ENCODE measurements around the gene SMC6.

SMC6 gene

DNA sequence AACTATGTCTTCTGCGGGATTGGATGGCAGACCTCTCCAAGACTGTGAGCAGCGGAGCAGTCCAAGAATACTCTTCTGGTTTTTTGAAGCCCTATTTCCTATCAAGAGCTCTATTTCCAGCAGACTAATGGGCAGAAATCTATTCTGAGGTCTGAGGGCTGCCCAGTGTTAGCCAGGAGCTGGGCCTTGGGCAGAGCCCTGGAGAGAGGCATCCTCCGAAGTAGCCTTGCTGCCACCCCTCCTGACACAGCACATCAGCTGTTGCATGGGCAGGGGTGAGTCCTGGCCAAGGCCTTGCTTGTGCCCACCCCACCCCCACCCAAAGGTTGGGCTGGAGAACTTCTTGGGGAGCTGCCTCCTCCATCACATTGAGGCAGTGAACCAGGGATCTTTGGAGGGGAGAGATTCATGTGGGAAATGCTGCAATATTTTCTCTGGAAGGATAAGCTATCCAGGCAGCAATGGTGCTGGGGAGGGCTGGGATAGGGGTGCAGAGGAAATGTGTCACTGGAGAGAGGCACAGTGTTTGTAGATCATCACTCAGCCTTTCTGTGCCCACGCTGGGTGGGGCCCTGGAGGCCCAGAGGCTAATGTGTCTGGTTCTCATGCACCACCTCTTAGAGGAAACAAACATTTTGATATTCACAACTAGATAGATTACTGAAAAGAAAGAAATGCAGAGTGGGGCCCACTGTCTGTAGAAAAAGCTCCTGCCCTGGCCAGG, 108.5 kb downstream of the SMC6 start:
- TF ChIP-seq, protein P1, sequence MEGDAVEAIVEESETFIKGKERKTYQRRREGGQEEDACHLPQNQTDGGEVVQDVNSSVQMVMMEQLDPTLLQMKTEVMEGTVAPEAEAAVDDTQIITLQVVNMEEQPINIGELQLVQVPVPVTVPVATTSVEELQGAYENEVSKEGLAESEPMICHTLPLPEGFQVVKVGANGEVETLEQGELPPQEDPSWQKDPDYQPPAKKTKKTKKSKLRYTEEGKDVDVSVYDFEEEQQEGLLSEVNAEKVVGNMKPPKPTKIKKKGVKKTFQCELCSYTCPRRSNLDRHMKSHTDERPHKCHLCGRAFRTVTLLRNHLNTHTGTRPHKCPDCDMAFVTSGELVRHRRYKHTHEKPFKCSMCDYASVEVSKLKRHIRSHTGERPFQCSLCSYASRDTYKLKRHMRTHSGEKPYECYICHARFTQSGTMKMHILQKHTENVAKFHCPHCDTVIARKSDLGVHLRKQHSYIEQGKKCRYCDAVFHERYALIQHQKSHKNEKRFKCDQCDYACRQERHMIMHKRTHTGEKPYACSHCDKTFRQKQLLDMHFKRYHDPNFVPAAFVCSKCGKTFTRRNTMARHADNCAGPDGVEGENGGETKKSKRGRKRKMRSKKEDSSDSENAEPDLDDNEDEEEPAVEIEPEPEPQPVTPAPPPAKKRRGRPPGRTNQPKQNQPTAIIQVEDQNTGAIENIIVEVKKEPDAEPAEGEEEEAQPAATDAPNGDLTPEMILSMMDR (conservative IDR thresholded peaks at IDR 0.05; ENCODE audit: low read length) = no peak

DNA sequence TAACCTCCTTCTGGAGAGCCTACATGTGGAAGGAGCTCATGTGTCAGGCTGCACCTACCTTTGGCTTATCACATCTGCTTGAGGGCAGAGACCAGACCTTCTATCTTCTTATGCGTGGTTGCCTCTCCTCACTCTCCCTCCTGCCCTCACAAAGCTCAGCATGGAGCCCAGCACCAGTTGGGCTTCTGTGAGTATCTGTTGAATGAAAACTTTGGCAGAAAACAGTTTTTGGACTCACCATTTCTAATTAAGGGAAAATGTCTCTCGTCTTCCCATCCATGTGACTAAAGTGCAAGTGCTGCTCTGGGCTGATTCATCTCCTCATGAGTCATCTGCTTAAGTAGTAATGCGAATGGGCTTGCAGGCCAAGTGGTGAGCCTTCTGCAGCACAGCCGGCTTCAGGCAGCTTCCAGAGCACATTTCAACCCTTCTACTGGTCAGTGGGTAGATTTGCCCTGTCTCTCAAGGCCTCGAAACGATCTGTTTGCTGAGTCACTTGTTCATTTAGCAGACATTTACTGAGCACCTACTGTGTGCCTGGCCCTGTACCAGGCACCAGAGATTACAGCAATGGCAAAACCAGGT, 110.5 kb downstream of the SMC6 start:
- H3K4me3 ChIP-seq (ENCODE audit: low read length) = no peak overlapping the region
- TF ChIP-seq, protein P1 (conservative IDR thresholded peaks at IDR 0.05; ENCODE audit: low read length) = 0 out of 2 replicates have a peak, but pooled peaks have one; percentile 7
- DNase-seq (ENCODE audit: low read depth) = peak; percentile 94

More for the DNA sequence above, 108.5 kb downstream of the SMC6 start:
- peak; percentile 22 for DNase-seq (ENCODE audit: low read depth)
- no peak overlapping the region for H3K4me3 ChIP-seq (ENCODE audit: low read length)

DNA sequence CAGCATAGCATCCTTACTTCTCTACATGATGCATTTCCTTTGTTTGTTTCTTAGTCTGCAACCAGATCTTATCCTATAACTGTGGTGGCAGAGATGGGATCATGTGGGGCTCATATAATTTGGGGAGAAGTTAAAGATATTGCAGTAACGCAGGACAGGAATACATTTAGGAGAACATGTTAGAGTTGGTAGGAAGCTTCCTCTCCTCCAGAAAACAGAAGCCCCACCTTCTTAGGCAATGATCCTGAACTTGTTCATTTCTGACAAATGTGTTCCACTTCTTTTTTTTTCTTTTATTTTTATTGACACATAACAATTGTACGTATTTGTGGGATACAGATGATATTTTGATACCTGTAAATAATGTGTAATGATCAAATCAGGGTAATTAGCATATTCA, 113.2 kb downstream of the SMC6 start:
- no peak for DNase-seq (ENCODE audit: low read depth)
- H3K4me3 ChIP-seq (ENCODE audit: low read length) = no peak overlapping the region
- TF ChIP-seq, protein P1 (conservative IDR thresholded peaks at IDR 0.05; ENCODE audit: low read length) = no peak

DNA sequence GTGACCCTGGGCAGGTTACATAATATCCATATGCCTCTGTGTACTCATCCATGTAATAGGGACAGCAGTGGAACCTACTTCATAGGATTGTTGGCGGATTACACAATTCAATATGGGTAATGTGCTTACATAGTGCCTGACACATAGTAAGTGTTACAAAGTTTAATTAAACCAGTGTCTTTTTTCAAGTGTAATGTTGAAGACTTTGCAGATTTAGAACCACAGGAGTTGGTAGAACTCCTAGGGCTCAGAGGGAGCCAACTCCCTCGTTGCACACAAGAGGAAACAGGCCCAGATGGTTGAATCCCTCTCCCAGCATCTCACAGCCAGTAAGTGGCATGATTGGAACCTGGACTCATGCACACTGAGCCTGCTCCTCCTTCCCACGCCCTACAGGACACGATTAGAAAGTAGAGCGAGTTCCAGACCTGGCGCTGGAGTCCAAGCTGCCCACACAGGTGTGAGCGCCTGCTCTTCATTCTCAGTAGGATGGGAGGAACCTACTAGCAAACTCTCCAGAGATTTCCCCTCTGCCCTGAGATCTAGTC, 115.3 kb downstream of the SMC6 start:
- no peak for DNase-seq (ENCODE audit: low read depth)
- TF ChIP-seq, protein P1 (conservative IDR thresholded peaks at IDR 0.05; ENCODE audit: low read length) = no peak
- H3K4me3 ChIP-seq (ENCODE audit: low read length) = no peak overlapping the region

DNA sequence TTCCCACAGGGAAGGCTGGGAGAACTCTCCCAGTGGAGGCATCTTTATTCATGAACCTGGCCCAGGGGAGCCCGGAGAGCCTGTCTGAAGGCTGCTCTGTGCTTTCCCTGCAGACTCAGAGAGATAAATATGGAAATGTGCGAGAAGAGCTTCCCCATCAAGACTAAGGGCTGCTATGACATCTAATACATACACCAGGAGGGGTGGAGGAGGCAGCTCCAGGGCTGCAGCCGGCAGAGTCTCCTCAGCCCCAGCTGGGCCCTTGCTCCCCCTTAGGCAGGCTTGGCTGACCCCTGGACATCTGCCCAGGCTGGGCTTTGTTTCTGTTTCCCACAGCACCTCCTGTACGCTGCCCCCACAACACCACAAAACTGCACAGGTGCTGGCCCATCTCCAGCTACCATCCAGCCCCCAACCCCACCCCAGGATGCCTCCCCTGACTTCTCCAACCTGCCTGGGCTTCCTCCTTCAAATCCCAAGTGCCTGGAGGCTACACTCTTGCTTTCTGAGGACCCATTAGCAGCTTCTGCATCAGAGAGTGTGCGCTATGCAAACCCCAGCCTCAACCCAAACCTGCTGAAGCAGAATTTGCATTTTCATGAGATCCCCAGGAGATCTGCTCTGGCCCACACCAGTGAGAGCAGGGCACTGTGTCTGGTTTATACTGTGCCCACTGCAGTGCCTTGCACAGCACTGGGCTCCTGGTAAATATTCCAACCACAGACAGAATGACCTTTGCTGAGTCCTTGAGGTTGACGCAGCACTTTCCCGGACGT, 116.3 kb downstream of the SMC6 start:
- DNase-seq (ENCODE audit: low read depth) = no peak

DNA sequence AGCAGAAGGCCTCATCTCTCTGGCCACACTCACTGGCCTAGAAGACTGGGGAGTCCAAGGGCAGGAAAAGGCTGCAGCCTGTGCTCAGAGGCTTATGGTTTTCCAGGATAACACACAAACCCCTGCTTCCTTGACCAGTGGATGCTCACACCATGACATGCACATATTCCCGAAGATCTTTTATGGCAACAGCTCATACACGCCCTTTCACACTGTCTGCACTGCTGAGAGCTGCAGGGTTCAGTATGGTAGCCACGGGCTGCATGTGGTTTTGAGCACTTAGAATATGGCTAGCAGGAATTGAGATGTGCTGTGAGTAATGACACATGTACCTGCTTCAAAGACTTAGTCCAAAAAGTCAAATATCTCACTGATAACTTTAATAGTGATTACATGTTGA, 117.4 kb downstream of the SMC6 start:
- TF ChIP-seq, protein P1 (conservative IDR thresholded peaks at IDR 0.05; ENCODE audit: low read length) = no peak

More for the DNA sequence above, 116.3 kb downstream of the SMC6 start:
- H3K4me3 ChIP-seq (ENCODE audit: low read length) = no peak overlapping the region
- TF ChIP-seq, protein P1 (conservative IDR thresholded peaks at IDR 0.05; ENCODE audit: low read length) = no peak

More for the DNA sequence above, 117.4 kb downstream of the SMC6 start:
- DNase-seq (ENCODE audit: low read depth) = no peak
- H3K4me3 ChIP-seq (ENCODE audit: low read length) = no peak overlapping the region

Data from AG10803 (cell line).